GM12878 (cell line): ENCODE results near the gene SEPTIN14. TPM values are rescaled to one million over a fixed set of nuclear protein-coding genes. Genes with fewer than 3 reads are reported as not detected.
A peak's percentile ranks its signal among the peaks of the same experiment; 100 is the strongest.

ENCODE experiments used
- ATAC-seq: fragments of 200-7000 bp; cut with Tn5 transposase; 3 replicates; pipeline ENCODE4 v1.9.1; 2020; ENCODE audit warnings: mild to moderate bottlenecking, moderate library complexity
- BruUV-seq: library from RNA; stranded (reverse); fragments of 400-500 nt; replicated peaks from 2 replicates; lab custom pipeline; 2021; lab: Mats Ljungman, UMichigan
- CTCF ChIA-PET: fragments of 300-600 bp; sonication (Branson Sonifier 250); formaldehyde crosslinking; extraction: SDS; loops from one replicate; lab custom pipeline; 2021; ENCODE audit warnings: inconsistent platforms; lab: Yijun Ruan, JAX
- POLR2A ChIA-PET: fragments of 350-600 bp; formaldehyde crosslinking; extraction: SDS; loops from one replicate; lab custom pipeline; 2021; ENCODE audit warnings: inconsistent platforms; lab: Charles Lee
- RAD21 ChIA-PET: fragments of 300-600 bp; sonication (Branson Sonifier 250); formaldehyde crosslinking; loops from one replicate; lab custom pipeline; 2023; ENCODE audit warnings: antibody characterized with exemption; ENCODE audit not compliant: unreplicated experiment; lab: Charles Lee
- SMC1A ChIA-PET: fragments of 300-600 bp; sonication (Branson Sonifier 250); formaldehyde crosslinking; loops from one replicate; lab custom pipeline; 2023; ENCODE audit not compliant: unreplicated experiment, uncharacterized antibody; lab: Charles Lee
- DNase-seq: peaks from one replicate; pipeline ENCODE4 v3.0.0-alpha.2; 2011; ENCODE audit warnings: low read depth, low spot score
- FAIRE-seq: peaks from 3 replicates; lab custom pipeline; 2011; peaks lifted over from hg19 to GRCh38; lab: Jason Lieb, UNC
- H2AFZ ChIP-seq: 2 replicates; pipeline ENCODE4 v1.6.0; 2011; ENCODE audit warnings: low read depth, low read length, control low read depth; ENCODE audit not compliant: control insufficient read depth
- H3K27ac ChIP-seq: 2 replicates; pipeline ENCODE4 v1.5.1; 2011; ENCODE audit warnings: control low read depth; ENCODE audit not compliant: control insufficient read depth, insufficient read depth
- H3K27me3 ChIP-seq, 2 experiments: replicated peaks in 1 of 2; 2 replicates each; pipeline versions ENCODE4 v1.6.0 to v1.6.1; 2011; ENCODE audit warnings: low read length in 1 of 2; ENCODE audit not compliant: control insufficient read depth in 2 of 2, insufficient read depth in 2 of 2
- H3K36me3 ChIP-seq, 2 experiments: 2 replicates each; pipeline ENCODE4 v1.5.1; 2011; ENCODE audit warnings: low read length in 1 of 2; ENCODE audit not compliant: control insufficient read depth in 2 of 2, insufficient read depth in 2 of 2
- H3K4me1 ChIP-seq: 2 replicates; pipeline ENCODE4 v1.6.1; 2011; ENCODE audit warnings: mild to moderate bottlenecking, low read length, moderate library complexity, mixed read lengths; ENCODE audit not compliant: control insufficient read depth, insufficient read depth
- H3K4me2 ChIP-seq: 2 replicates; pipeline ENCODE4 v1.6.0; 2011; ENCODE audit warnings: control low read depth; ENCODE audit not compliant: control insufficient read depth, insufficient read depth
- H3K4me3 ChIP-seq: fragments of 200-600 bp; sonication (generic); 2 replicates; pipeline ENCODE4 v1.5.1; 2016
- H3K79me2 ChIP-seq: 2 replicates; pipeline ENCODE4 v1.6.0; 2011; ENCODE audit warnings: low read length; ENCODE audit not compliant: control insufficient read depth, insufficient read depth
- H3K9ac ChIP-seq: 2 replicates; pipeline ENCODE4 v1.8.0; 2011; ENCODE audit warnings: low read length, control low read depth, mixed read lengths; ENCODE audit not compliant: control insufficient read depth, insufficient read depth
- H3K9me3 ChIP-seq: replicated peaks from 3 replicates; pipeline ENCODE4 v1.5.1; 2011; ENCODE audit warnings: mild to moderate bottlenecking, low read length; ENCODE audit not compliant: control insufficient read depth, insufficient read depth
- H4K20me1 ChIP-seq: 2 replicates; pipeline ENCODE4 v1.6.0; 2011; ENCODE audit not compliant: control insufficient read depth, insufficient read depth
- CBFB ChIP-seq: IDR thresholded peaks from 2 replicates; pipeline ENCODE4 v1.6.1; 2016; ENCODE audit warnings: antibody characterized with exemption, low read depth
- CBX3 ChIP-seq: fragments of 200-600 bp; sonication (generic); IDR thresholded peaks from 2 replicates; pipeline ENCODE4 v1.6.1; 2016; ENCODE audit warnings: low read depth, borderline replicate concordance
- CHD2 ChIP-seq: IDR thresholded peaks from 2 replicates; pipeline ENCODE4 v1.6.1; 2011; ENCODE audit warnings: low read depth, low read length, improper control_type of control experiment, borderline replicate concordance
- E4F1 ChIP-seq: fragments of 450-650 bp; IDR thresholded peaks from 2 replicates; pipeline ENCODE4 v1.6.1; 2018; ENCODE audit warnings: borderline replicate concordance, mild to moderate bottlenecking; ENCODE audit not compliant: partially characterized antibody
- KDM1A ChIP-seq: fragments of 200-600 bp; sonication (generic); IDR thresholded peaks from 2 replicates; pipeline ENCODE4 v1.6.1; 2016; ENCODE audit warnings: borderline replicate concordance
- MEF2A ChIP-seq: IDR thresholded peaks from 2 replicates; pipeline ENCODE4 v1.6.1; 2011; ENCODE audit warnings: low read depth, mild to moderate bottlenecking, low read length, moderate library complexity; ENCODE audit not compliant: insufficient read depth
- MTA2 ChIP-seq: fragments of 450-650 bp; IDR thresholded peaks from 2 replicates; pipeline ENCODE4 v1.6.1; 2016; ENCODE audit warnings: low read depth, mild to moderate bottlenecking, moderate library complexity
- NRF1 ChIP-seq: conservative IDR thresholded peaks from 2 replicates; pipeline ENCODE4 v1.6.1; 2011; ENCODE audit warnings: mild to moderate bottlenecking, low read depth, low read length, improper control_type of control experiment
- RUNX3 ChIP-seq: IDR thresholded peaks from 2 replicates; pipeline ENCODE4 v1.6.1; 2012; ENCODE audit warnings: low read length, inconsistent platforms
- SP1 ChIP-seq: IDR thresholded peaks from one replicate; pipeline ENCODE4 v1.6.1; 2011; ENCODE audit warnings: low read depth, low read length
- SREBF1 ChIP-seq: IDR thresholded peaks from 2 replicates; pipeline ENCODE4 v1.6.1; 2012; ENCODE audit warnings: mild to moderate bottlenecking, low read length
- SRF ChIP-seq, 2 experiments: IDR thresholded peaks; 2 replicates each; pipeline ENCODE4 v1.6.1; 2011; ENCODE audit warnings: low read depth in 2 of 2, low read length in 2 of 2, mild to moderate bottlenecking in 1 of 2, moderate library complexity in 1 of 2
- SUPT20H ChIP-seq: IDR thresholded peaks from 2 replicates; pipeline ENCODE4 v1.6.1; 2011; ENCODE audit warnings: low read depth, mild to moderate bottlenecking, low read length, moderate library complexity, borderline replicate concordance; ENCODE audit not compliant: control insufficient read depth
- TAF1 ChIP-seq: IDR thresholded peaks from 2 replicates; pipeline ENCODE4 v1.6.1; 2011; ENCODE audit warnings: mild to moderate bottlenecking, low read depth, low read length, borderline replicate concordance
- ZNF207 ChIP-seq: fragments of 450-650 bp; IDR thresholded peaks from 2 replicates; pipeline ENCODE4 v1.6.1; 2014; ENCODE audit warnings: antibody characterized with exemption, mild to moderate bottlenecking, borderline replicate concordance
- ZNF274 ChIP-seq: IDR thresholded peaks from one replicate; pipeline ENCODE4 v1.8.0; 2011; ENCODE audit not compliant: insufficient read length, insufficient read depth
- WGBS: methylation state at CpG from one replicate; pipeline ENCODE4 v1.1.6; 2016; ENCODE audit warnings: low lambda C conversion rate; ENCODE audit not compliant: insufficient replicate concordance, insufficient coverage; ENCODE audit errors: missing lambda C conversion rate; 5-methylcytosine and 5-hydroxymethylcytosine counted together
- in situ Hi-C: fragments of 300-500 bp; cut with MboI; formaldehyde crosslinking; loops from 9 replicates; pipeline ENCODE4 v1.14.3; 2018; ENCODE audit warnings: mixed read lengths
- intact Hi-C: fragments of 100-400 bp; cut with micrococcal nuclease; formaldehyde crosslinking; loops from one replicate; pipeline ENCODE4 v1.14.2; 2022; ENCODE audit not compliant: unreplicated experiment
- polyA plus RNA-seq, 11 experiments: library from polyadenylated mRNA; depleted of rRNA in 4 of 11; unstranded in 6 of 11; stranded (reverse) in 5 of 11; fragments of >200 nt; fragmentation: Nextera tagmentation in 4 of 11; fragmentation: Illumina TruSeq in 1 of 11; extraction: Ambion mirVana in 4 of 11; extraction: Trizol in 1 of 11; gene quantifications; 1 replicate in 1 of 11; 2 replicates in 10 of 11; pipeline versions ENCODE4 v1.2.1 to v1.2.3, GENCODE V29; 2011 to 2016; ENCODE audit warnings: inconsistent platforms in 2 of 11, missing spikeins in 2 of 11, low read depth in 1 of 11
- total RNA-seq, 4 experiments: library from RNA; depleted of rRNA in 3 of 4; stranded (reverse); fragments of >200 nt in 3 of 4; fragmentation: Illumina TruSeq in 1 of 4; extraction: Trizol in 1 of 4; gene quantifications; 2 replicates each; pipeline versions ENCODE4 v1.2.1 to v1.2.3, GENCODE V29; 2013 to 2021
- TF ChIP-seq, protein P1 (sequence below): fragments of 450-650 bp; IDR thresholded peaks from 2 replicates; pipeline ENCODE4 v1.6.1; 2017; ENCODE audit warnings: mild to moderate bottlenecking, moderate library complexity

SEPTIN14 gene
- total and polyA plus RNA-seq, 10 of the 15 experiments (the other 5 are each of a cell fraction or from before 2014, with no cell fraction given) = 0.01 TPM; not detected in 9

DNA sequence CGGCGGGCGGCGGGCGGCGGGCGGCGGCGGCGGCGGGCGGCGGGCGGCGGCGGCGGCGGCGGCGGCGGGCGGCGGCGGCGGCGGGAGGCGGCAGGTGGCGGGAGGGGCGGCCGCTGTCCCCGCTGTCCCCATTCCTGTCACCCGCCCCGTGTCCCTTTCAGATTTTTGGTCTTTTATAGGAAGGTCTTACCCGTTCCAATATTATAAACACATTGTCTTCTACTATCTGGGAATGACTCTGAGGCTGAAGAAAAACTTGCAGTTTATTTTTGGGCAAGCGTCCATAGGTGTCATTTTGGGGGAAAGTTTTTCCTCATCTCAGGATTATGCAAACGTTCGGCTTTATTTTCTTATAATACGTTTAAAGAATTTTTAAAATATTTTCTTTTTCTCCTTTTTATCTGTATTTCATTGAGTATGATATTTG, 25.3 kb upstream of the SEPTIN14 start:
- Histone ChIP-seq H3K4me1 (no peaks in the 10 kb centered on the region), H4K20me1 (no peaks in the 10 kb centered on the region), H3K36me3 (no peaks in the 10 kb centered on the region), H3K27ac (no peak overlapping the region), H2AFZ (peak overlapping the region; percentile 83), H3K4me2 (peak overlapping the region; percentile 71), H3K9me3 (no peaks in the 10 kb centered on the region), H3K27me3 (no peaks in the 10 kb centered on the region), H3K9ac (peak overlapping the region; percentile 58; the same call in 1 of the 2 replicates), H3K4me3 (peak overlapping the region; percentile 57; the same call in 1 of the 2 replicates), H3K79me2 (no peaks in the 10 kb centered on the region)
- intact Hi-C loops = loop anchor here (2.0 to 10.0 kb wide), 2 partner anchors 63 to 217 kb away; partner anchors contain the start of genes CHCHD2 and MRPS17
- WGBS = 2% methylated on average over 7 of the region's 38 CpGs
- ChIA-PET CTCF (no interaction called here), SMC1A (no interaction called here), RAD21 (no interaction called here), POLR2A (no interaction called here)
- no peak for ATAC-seq
- TF ChIP-seq ZNF207 (no peak), MEF2A (no peak), SRF (IDR thresholded peaks at IDR 0.05; ENCODE audit: low read depth in 2 of 2, low read length in 2 of 2) (no peak), CBX3 (no peak), SP1 (no peak), CBFB (no peak), ZNF274 (no peak), MTA2 (no peak), E4F1 (no peak), NRF1 (no peak), KDM1A (no peak), SUPT20H (no peak), TAF1 (no peak), RUNX3 (no peak), CHD2 (no peak), SREBF1 (no peak)
- TF ChIP-seq, protein P1, sequence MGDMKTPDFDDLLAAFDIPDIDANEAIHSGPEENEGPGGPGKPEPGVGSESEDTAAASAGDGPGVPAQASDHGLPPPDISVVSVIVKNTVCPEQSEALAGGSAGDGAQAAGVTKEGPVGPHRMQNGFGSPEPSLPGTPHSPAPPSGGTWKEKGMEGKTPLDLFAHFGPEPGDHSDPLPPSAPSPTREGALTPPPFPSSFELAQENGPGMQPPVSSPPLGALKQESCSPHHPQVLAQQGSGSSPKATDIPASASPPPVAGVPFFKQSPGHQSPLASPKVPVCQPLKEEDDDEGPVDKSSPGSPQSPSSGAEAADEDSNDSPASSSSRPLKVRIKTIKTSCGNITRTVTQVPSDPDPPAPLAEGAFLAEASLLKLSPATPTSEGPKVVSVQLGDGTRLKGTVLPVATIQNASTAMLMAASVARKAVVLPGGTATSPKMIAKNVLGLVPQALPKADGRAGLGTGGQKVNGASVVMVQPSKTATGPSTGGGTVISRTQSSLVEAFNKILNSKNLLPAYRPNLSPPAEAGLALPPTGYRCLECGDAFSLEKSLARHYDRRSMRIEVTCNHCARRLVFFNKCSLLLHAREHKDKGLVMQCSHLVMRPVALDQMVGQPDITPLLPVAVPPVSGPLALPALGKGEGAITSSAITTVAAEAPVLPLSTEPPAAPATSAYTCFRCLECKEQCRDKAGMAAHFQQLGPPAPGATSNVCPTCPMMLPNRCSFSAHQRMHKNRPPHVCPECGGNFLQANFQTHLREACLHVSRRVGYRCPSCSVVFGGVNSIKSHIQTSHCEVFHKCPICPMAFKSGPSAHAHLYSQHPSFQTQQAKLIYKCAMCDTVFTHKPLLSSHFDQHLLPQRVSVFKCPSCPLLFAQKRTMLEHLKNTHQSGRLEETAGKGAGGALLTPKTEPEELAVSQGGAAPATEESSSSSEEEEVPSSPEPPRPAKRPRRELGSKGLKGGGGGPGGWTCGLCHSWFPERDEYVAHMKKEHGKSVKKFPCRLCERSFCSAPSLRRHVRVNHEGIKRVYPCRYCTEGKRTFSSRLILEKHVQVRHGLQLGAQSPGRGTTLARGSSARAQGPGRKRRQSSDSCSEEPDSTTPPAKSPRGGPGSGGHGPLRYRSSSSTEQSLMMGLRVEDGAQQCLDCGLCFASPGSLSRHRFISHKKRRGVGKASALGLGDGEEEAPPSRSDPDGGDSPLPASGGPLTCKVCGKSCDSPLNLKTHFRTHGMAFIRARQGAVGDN = no peak
- FAIRE-seq = no peak
- DNase-seq = no peak
- TSS peak; percentile 82 for BruUV-seq
- in situ Hi-C loops = loop anchor here (25.0 kb wide), 1 partner anchor 1126 kb away; the partner anchor contains the start of gene SEC61G
